ENCODE results near the gene MPPED1. TPM values are rescaled to one million over a fixed set of nuclear protein-coding genes. Genes with fewer than 3 reads are reported as not detected.

Gene MPPED1
- total RNA-seq, 1 donor from 2014 or later, result not detected

GRCh38 chr22:43544289-43544673 lies 132.5 kb downstream of the MPPED1 start:
- no peaks in the 10 kb centered on the region for H3K4me1 ChIP-seq (ENCODE audit: insufficient read depth, low read length)
- H3K4me3 Mint-ChIP-seq (ENCODE audit: unreplicated experiment), result no peak overlapping the region
- H3K9ac ChIP-seq (ENCODE audit: low read length), result no peak overlapping the region
- no peak overlapping the region for H2AFZ ChIP-seq (ENCODE audit: low read depth, low read length)
- TF ChIP-seq CTCF (IDR thresholded peaks at IDR 0.05; ENCODE audit: insufficient read depth, low read depth, low read length) (no peak), EZH2 (IDR thresholded peaks at IDR 0.05; ENCODE audit: insufficient read depth, low read length) (no peak)
- H3K27me3 ChIP-seq (ENCODE audit: insufficient read depth, low read length), result no peaks in the 10 kb centered on the region
- DNase-seq (ENCODE audit: low read depth) (no peak), FAIRE-seq (no peak)
- no peaks in the 10 kb centered on the region for H3K9me3 Mint-ChIP-seq (ENCODE audit: unreplicated experiment)
- no peaks in the 10 kb centered on the region for H3K4me1 Mint-ChIP-seq (ENCODE audit: low read depth, unreplicated experiment)
- H3K9me3 ChIP-seq (ENCODE audit: insufficient read depth, low read depth, low read length), result no peaks in the 10 kb centered on the region
- H3K36me3 Mint-ChIP-seq (ENCODE audit: low read depth, unreplicated experiment), result no peaks in the 10 kb centered on the region
- H3K27ac ChIP-seq (ENCODE audit: low read depth, low read length), result no peak overlapping the region
- no peak overlapping the region for H3K27ac Mint-ChIP-seq (ENCODE audit: unreplicated experiment)
- no peak overlapping the region for H3K4me3 ChIP-seq (ENCODE audit: insufficient read depth, low read depth, low read length)
- no peaks in the 10 kb centered on the region for H3K79me2 ChIP-seq (ENCODE audit: insufficient read depth, low read length)
- no peaks in the 10 kb centered on the region for H4K20me1 ChIP-seq (ENCODE audit: insufficient read depth, low read length)
- H3K27me3 Mint-ChIP-seq (ENCODE audit: low read depth, unreplicated experiment), result peaks cover 32% of the 10 kb centered on the region
- H3K36me3 ChIP-seq (ENCODE audit: insufficient read depth, low read length), result no peaks in the 10 kb centered on the region
- no peak overlapping the region for H3K4me2 ChIP-seq (ENCODE audit: low read length)

- Histone ChIP-seq H4K20me1 (ENCODE audit: insufficient read depth, low read length) (no peaks in the 10 kb centered on the region), H3K79me2 (ENCODE audit: insufficient read depth, low read length) (no peaks in the 10 kb centered on the region), H3K4me2 (ENCODE audit: low read length) (no peak overlapping the region), H3K27ac (ENCODE audit: low read depth, low read length) (no peak overlapping the region), H2AFZ (ENCODE audit: low read depth, low read length) (no peak overlapping the region), H3K9me3 (ENCODE audit: insufficient read depth, low read depth, low read length) (no peaks in the 10 kb centered on the region), H3K27me3 (ENCODE audit: insufficient read depth, low read length) (no peaks in the 10 kb centered on the region), H3K9ac (ENCODE audit: low read length) (no peak overlapping the region), H3K4me3 (ENCODE audit: insufficient read depth, low read depth, low read length) (no peak overlapping the region), H3K4me1 (ENCODE audit: insufficient read depth, low read length) (no peaks in the 10 kb centered on the region), H3K36me3 (ENCODE audit: insufficient read depth, low read length) (no peaks in the 10 kb centered on the region)
- Mint-ChIP-seq H3K36me3 (ENCODE audit: low read depth, unreplicated experiment) (no peaks in the 10 kb centered on the region), H3K27ac (ENCODE audit: unreplicated experiment) (no peak overlapping the region), H3K4me1 (ENCODE audit: low read depth, unreplicated experiment) (no peaks in the 10 kb centered on the region), H3K9me3 (ENCODE audit: unreplicated experiment) (no peaks in the 10 kb centered on the region), H3K4me3 (ENCODE audit: unreplicated experiment) (no peak overlapping the region), H3K27me3 (ENCODE audit: low read depth, unreplicated experiment) (peaks cover 32% of the 10 kb centered on the region)
- no peak for TF ChIP-seq CTCF (IDR thresholded peaks at IDR 0.05; ENCODE audit: insufficient read depth, low read depth, low read length)
- no peak for TF ChIP-seq EZH2 (IDR thresholded peaks at IDR 0.05; ENCODE audit: insufficient read depth, low read length)
- DNase-seq (ENCODE audit: low read depth) (no peak), FAIRE-seq (no peak)
Measured at GRCh38 chr22:43546186-43546585, 134.4 kb downstream of the MPPED1 start.

GRCh38 chr22:43550024-43550620 lies 138.3 kb downstream of the MPPED1 start:
- no peak overlapping the region for H3K9ac ChIP-seq (ENCODE audit: low read length)
- peaks cover 13% of the 10 kb centered on the region for H3K27me3 Mint-ChIP-seq (ENCODE audit: low read depth, unreplicated experiment)
- no peak for TF ChIP-seq EZH2 (IDR thresholded peaks at IDR 0.05; ENCODE audit: insufficient read depth, low read length)
- no peaks in the 10 kb centered on the region for H3K27me3 ChIP-seq (ENCODE audit: insufficient read depth, low read length)
- H3K4me2 ChIP-seq (ENCODE audit: low read length), result no peak overlapping the region
- H2AFZ ChIP-seq (ENCODE audit: low read depth, low read length), result no peak overlapping the region
- no peak overlapping the region for H3K4me3 ChIP-seq (ENCODE audit: insufficient read depth, low read depth, low read length)
- FAIRE-seq (no peak), DNase-seq (ENCODE audit: low read depth) (no peak)
- H3K36me3 ChIP-seq (ENCODE audit: insufficient read depth, low read length), result no peaks in the 10 kb centered on the region
- H3K27ac ChIP-seq (ENCODE audit: low read depth, low read length), result no peak overlapping the region
- H3K36me3 Mint-ChIP-seq (ENCODE audit: low read depth, unreplicated experiment), result peaks cover 4% of the 10 kb centered on the region
- peaks cover 1% of the 10 kb centered on the region for H3K9me3 Mint-ChIP-seq (ENCODE audit: unreplicated experiment)
- no peaks in the 10 kb centered on the region for H3K4me1 Mint-ChIP-seq (ENCODE audit: low read depth, unreplicated experiment)
- H3K27ac Mint-ChIP-seq (ENCODE audit: unreplicated experiment), result no peak overlapping the region
- no peak overlapping the region for H3K4me3 Mint-ChIP-seq (ENCODE audit: unreplicated experiment)
- no peaks in the 10 kb centered on the region for H3K9me3 ChIP-seq (ENCODE audit: insufficient read depth, low read depth, low read length)
- no peaks in the 10 kb centered on the region for H3K79me2 ChIP-seq (ENCODE audit: insufficient read depth, low read length)
- no peaks in the 10 kb centered on the region for H3K4me1 ChIP-seq (ENCODE audit: insufficient read depth, low read length)
- H4K20me1 ChIP-seq (ENCODE audit: insufficient read depth, low read length), result no peaks in the 10 kb centered on the region

All from astrocyte (in vitro differentiated cells and primary cell).